LNCaP clone FGC (cell line): Measurements from ENCODE around the gene DCDC2C.

Source experiments
- DNase-seq: peaks from one replicate; pipeline ENCODE4 v3.0.0-alpha.2; 2011; ENCODE audit warnings: low read depth
- H3K4me3 ChIP-seq: 2 replicates; pipeline ENCODE4 v1.5.1; 2011; ENCODE audit warnings: mild to moderate bottlenecking, low read depth, low read length, control low read depth
- CTCF ChIP-seq: IDR thresholded peaks from 2 replicates; pipeline ENCODE4 v1.5.1; 2012; ENCODE audit warnings: mild to moderate bottlenecking; ENCODE audit not compliant: control insufficient read depth, insufficient read depth; ENCODE audit errors: extremely low read depth

DCDC2C gene

GRCh38 chr2:3680548-3681345, 22.6 kb upstream of the DCDC2C start:
- no peak overlapping the region for H3K4me3 ChIP-seq
- DNase-seq: no peak
- no peak for TF ChIP-seq CTCF

GRCh38 chr2:3681625-3682024, 21.8 kb upstream of the DCDC2C start:
- no peak for DNase-seq
- H3K4me3 ChIP-seq: no peak overlapping the region
- no peak for TF ChIP-seq CTCF

- DNase-seq: no peak
- H3K4me3 ChIP-seq: no peak overlapping the region
- TF ChIP-seq CTCF: no peak
Observed at GRCh38 chr2:3682811-3683210, 20.6 kb upstream of the DCDC2C start.

GRCh38 chr2:3683748-3684454, 19.5 kb upstream of the DCDC2C start:
- DNase-seq: no peak
- no peak overlapping the region for H3K4me3 ChIP-seq
- no peak for TF ChIP-seq CTCF

GRCh38 chr2:3689998-3690748, 13.2 kb upstream of the DCDC2C start:
- no peak for DNase-seq
- no peak overlapping the region for H3K4me3 ChIP-seq
- TF ChIP-seq CTCF: no peak

- TF ChIP-seq CTCF: peak; percentile 73
- peak; percentile 30 for DNase-seq
- H3K4me3 ChIP-seq: no peak overlapping the region
Observed at GRCh38 chr2:3692375-3692774, 11.0 kb upstream of the DCDC2C start.
